ENCODE results near the gene LDB1. TPM values are rescaled to one million over a fixed set of nuclear protein-coding genes. Genes with fewer than 3 reads are reported as not detected.

The LDB1 gene
- total and polyA plus RNA-seq, 2 of the 13 experiments (the other 11 are each of a cell fraction or from before 2014, with no cell fraction given) = 17.2 to 45.5 TPM

- TF ChIP-seq REL (CRISPR knock-in tag; conservative IDR thresholded peaks at IDR 0.05) (no peak), ZNF335 (CRISPR knock-in tag; IDR thresholded peaks at IDR 0.05) (no peak), HNRNPL (IDR thresholded peaks at IDR 0.05; ENCODE audit: low read depth, low read length) (no peak), HNF4A (CRISPR knock-in tag; IDR thresholded peaks at IDR 0.05) (no peak), HMG20A (CRISPR knock-in tag; IDR thresholded peaks at IDR 0.05; ENCODE audit: borderline replicate concordance) (no peak), GPBP1L1 (CRISPR knock-in tag; IDR thresholded peaks at IDR 0.05) (no peak), NFIC (IDR thresholded peaks at IDR 0.05; ENCODE audit: low read length) (no peak), ZNF276 (CRISPR knock-in tag; IDR thresholded peaks at IDR 0.05; ENCODE audit: low read depth) (no peak), RAD51 (IDR thresholded peaks at IDR 0.05; ENCODE audit: borderline replicate concordance) (no peak), AHR (CRISPR knock-in tag; IDR thresholded peaks at IDR 0.05) (peak; percentile 45; the same call in 1 of the 2 replicates), MAX (IDR thresholded peaks at IDR 0.05) (peak; percentile 83), CREM (IDR thresholded peaks at IDR 0.05) (no peak), CREM (CRISPR knock-in tag; IDR thresholded peaks at IDR 0.05) (no peak), ZNF12 (CRISPR knock-in tag; IDR thresholded peaks at IDR 0.05) (no peak), RFX3 (CRISPR knock-in tag; IDR thresholded peaks at IDR 0.05) (no peak), ZNF746 (CRISPR knock-in tag; IDR thresholded peaks at IDR 0.05) (no peak), CREB1 (IDR thresholded peaks at IDR 0.05) (peak; percentile 20; the same call in 1 of the 2 replicates), CREB1 (CRISPR knock-in tag; IDR thresholded peaks at IDR 0.05) (no peak), U2AF2 (IDR thresholded peaks at IDR 0.05; ENCODE audit: low read depth, low read length) (no peak), FOXC1 (CRISPR knock-in tag; IDR thresholded peaks at IDR 0.05; ENCODE audit: borderline replicate concordance) (no peak), HCFC1 (IDR thresholded peaks at IDR 0.05; ENCODE audit: low read depth, low read length) (no peak), DNMT3B (CRISPR knock-in tag; conservative IDR thresholded peaks at IDR 0.05) (no peak), MYPOP (CRISPR knock-in tag; IDR thresholded peaks at IDR 0.05) (no peak), ZBTB4 (CRISPR knock-in tag; IDR thresholded peaks at IDR 0.05; ENCODE audit: borderline replicate concordance) (no peak), ZNF460 (CRISPR knock-in tag; IDR thresholded peaks at IDR 0.05; ENCODE audit: borderline replicate concordance) (no peak)
Measured at GRCh38 chr10:102120142-102120990, at the start of gene LDB1 (continued).
